K562 (cell line): ENCODE measurements around the gene SPINT2. TPM values are rescaled to one million over a fixed set of nuclear protein-coding genes. Genes with fewer than 3 reads are reported as not detected.

ENCODE experiments used
- ATF7 ChIP-seq: fragments of 450-650 bp; IDR thresholded peaks from 2 replicates; pipeline ENCODE4 v1.7.1; 2014; ENCODE audit warnings: mild to moderate bottlenecking, moderate library complexity
- CBFA2T2 ChIP-seq: fragments of 450-650 bp; conservative IDR thresholded peaks from 2 replicates; pipeline ENCODE4 v1.6.1; 2017; ENCODE audit warnings: mild to moderate bottlenecking
- CBFB ChIP-seq: sonication (generic); formaldehyde crosslinking; IDR thresholded peaks from 2 replicates; pipeline ENCODE4 v1.4.0; 2020; ENCODE audit warnings: mild to moderate bottlenecking, missing genetic modification reagents
- E2F1 ChIP-seq: sonication (generic); formaldehyde crosslinking; IDR thresholded peaks from 2 replicates; pipeline ENCODE4 v1.8.1; 2023; ENCODE audit warnings: mild to moderate bottlenecking, missing genetic modification reagents, moderate library complexity
- E2F5 ChIP-seq: sonication (generic); formaldehyde crosslinking; IDR thresholded peaks from 2 replicates; pipeline ENCODE4 v1.8.0; 2022; ENCODE audit warnings: mild to moderate bottlenecking, missing genetic modification reagents
- EZH2 ChIP-seq: IDR thresholded peaks from 2 replicates; pipeline ENCODE4 v1.6.1; 2012; ENCODE audit warnings: low read depth, mild to moderate bottlenecking, inconsistent platforms, low read length, borderline replicate concordance
- FOS ChIP-seq: IDR thresholded peaks from 3 replicates; pipeline ENCODE4 v1.6.1; 2011; ENCODE audit not compliant: insufficient read length; ENCODE audit errors: extremely low read depth
- KAT2B ChIP-seq: IDR thresholded peaks from one replicate; pipeline ENCODE4 v1.6.1; 2012; ENCODE audit warnings: low read depth, mild to moderate bottlenecking, control low read depth, inconsistent platforms, low read length, moderate library complexity
- KAT7 ChIP-seq: sonication (generic); formaldehyde crosslinking; IDR thresholded peaks from 2 replicates; pipeline ENCODE4 v1.8.0; 2022; ENCODE audit warnings: missing genetic modification reagents, mild to moderate bottlenecking, borderline replicate concordance
- NFE2 ChIP-seq: IDR thresholded peaks from 2 replicates; pipeline ENCODE4 v1.6.1; 2014; ENCODE audit warnings: antibody characterized with exemption, low read depth
- NFXL1 ChIP-seq: fragments of 450-650 bp; formaldehyde crosslinking; IDR thresholded peaks from 2 replicates; pipeline ENCODE4 v1.4.0; 2021; ENCODE audit warnings: mild to moderate bottlenecking
- NR2C1 ChIP-seq, 2 experiments: fragments of 450-650 bp; IDR thresholded peaks; 2 replicates each; pipeline ENCODE4 v1.6.1; 2017; ENCODE audit warnings: mild to moderate bottlenecking in 2 of 2, antibody characterized with exemption in 1 of 2, inconsistent platforms in 1 of 2, missing compliant biosample characterization in 1 of 2, missing genetic modification characterization in 1 of 2
- POLR2G ChIP-seq: fragments of 200-400 bp; formaldehyde crosslinking; IDR thresholded peaks from 2 replicates; pipeline ENCODE4 v1.6.1; 2017; ENCODE audit warnings: low read depth, mild to moderate bottlenecking, antibody characterized with exemption, low read length, moderate library complexity
- PURB ChIP-seq: sonication (generic); formaldehyde crosslinking; IDR thresholded peaks from 2 replicates; pipeline ENCODE4 v1.9.0; 2021; ENCODE audit warnings: low read depth, mild to moderate bottlenecking, missing genetic modification reagents
- RCOR1 ChIP-seq, 2 experiments: IDR thresholded peaks; 2 replicates each; pipeline ENCODE4 v1.6.1; 2012; ENCODE audit warnings: low read depth in 2 of 2, low read length in 2 of 2, borderline replicate concordance in 1 of 2, improper control_type of control experiment in 1 of 2
- RNF2 ChIP-seq: sonication (generic); IDR thresholded peaks from 2 replicates; pipeline ENCODE4 v1.6.1; 2016
- TBP ChIP-seq: optimal IDR thresholded peaks from 2 replicates; pipeline ENCODE3; 2011; ENCODE audit warnings: low read depth, low read length, improper control_type of control experiment
- TEAD2 ChIP-seq: fragments of 450-650 bp; IDR thresholded peaks from 2 replicates; pipeline ENCODE4 v1.6.1; 2016; ENCODE audit warnings: missing genetic modification characterization, control low read depth, missing compliant biosample characterization
- TSHZ1 ChIP-seq: fragments of 250-450 bp; sonication (Bioruptor Pico); IDR thresholded peaks from 2 replicates; pipeline ENCODE4 v1.4.0; 2020; ENCODE audit warnings: mild to moderate bottlenecking, moderate library complexity
- ZNF133 ChIP-seq: fragments of 250-450 bp; sonication (Bioruptor Pico); IDR thresholded peaks from 2 replicates; pipeline ENCODE4 v1.4.0; 2020; ENCODE audit warnings: mild to moderate bottlenecking
- polyA plus RNA-seq, 8 experiments: library from polyadenylated mRNA; depleted of rRNA in 4 of 8; stranded (reverse) in 5 of 8; unstranded in 3 of 8; fragments of >200 nt; fragmentation: Nextera tagmentation in 2 of 8; fragmentation: Illumina TruSeq in 1 of 8; extraction: Ambion mirVana in 2 of 8; extraction: Trizol in 1 of 8; gene quantifications; 2 replicates each; pipeline versions ENCODE4 v1.2.1 to v1.2.3, GENCODE V29; 2011 to 2014; ENCODE audit warnings: inconsistent platforms in 1 of 8, missing spikeins in 1 of 8
- total RNA-seq, 7 experiments: library from RNA; depleted of rRNA in 6 of 7; stranded (reverse); fragments of >200 nt in 6 of 7; fragmentation: Illumina TruSeq in 2 of 7; extraction: Trizol in 2 of 7; gene quantifications; 2 replicates each; pipeline versions ENCODE4 v1.2.1 to v1.2.3, GENCODE V29; 2011 to 2021; ENCODE audit warnings: low replicate concordance in 1 of 7
- TF ChIP-seq, protein P1 (sequence below): IDR thresholded peaks from 3 replicates; pipeline ENCODE4 v1.6.1; 2011; ENCODE audit warnings: borderline replicate concordance, mild to moderate bottlenecking; ENCODE audit not compliant: insufficient read length, insufficient read depth
- TF ChIP-seq, protein P2 (sequence below): sonication (generic); formaldehyde crosslinking; IDR thresholded peaks from 2 replicates; pipeline ENCODE4 v1.8.0; 2022; ENCODE audit warnings: missing genetic modification reagents, mild to moderate bottlenecking, borderline replicate concordance

The SPINT2 gene
- total and polyA plus RNA-seq, 9 of the 15 experiments (the other 6 are each of a cell fraction or from before 2014, with no cell fraction given) = 0.65 to 4.5 (median 3.4) TPM

GRCh38 chr19:38317104-38317612 lies 52.8 kb downstream of the SPINT2 start (continued):
- TF ChIP-seq TSHZ1 (CRISPR knock-in tag) (no peak), CBFA2T2 (peak; percentile 97), CBFB (no peak), TEAD2 (tag) (no peak), NFE2 (peak; percentile 52; the same call in 1 of the 2 replicates), ATF7 (peak; percentile 85; the same call in 1 of the 2 replicates), RCOR1 (IDR thresholded peaks at IDR 0.05; ENCODE audit: borderline replicate concordance in 1 of 2, low read depth in 2 of 2, low read length in 2 of 2) (peak in 1 of 2 experiments; percentile 97; a peak in 3 of 4 replicates), EZH2 (no peak), KAT2B (no peak), TBP (peak; percentile 44), NR2C1 (IDR thresholded peaks at IDR 0.05) (peak; percentile 67), NR2C1 (tag; IDR thresholded peaks at IDR 0.05) (peak; percentile 74; the same call in 1 of the 2 replicates), PURB (CRISPR knock-in tag) (no peak), RNF2 (peak; percentile 98), FOS (no peak), NFXL1 (CRISPR knock-in tag) (no peak), E2F1 (CRISPR knock-in tag) (no peak), E2F5 (CRISPR knock-in tag) (no peak), ZNF133 (CRISPR knock-in tag) (no peak), KAT7 (no peak), POLR2G (0 out of 2 replicates have a peak, but pooled peaks have one; percentile 34)
- TF ChIP-seq, protein P1, sequence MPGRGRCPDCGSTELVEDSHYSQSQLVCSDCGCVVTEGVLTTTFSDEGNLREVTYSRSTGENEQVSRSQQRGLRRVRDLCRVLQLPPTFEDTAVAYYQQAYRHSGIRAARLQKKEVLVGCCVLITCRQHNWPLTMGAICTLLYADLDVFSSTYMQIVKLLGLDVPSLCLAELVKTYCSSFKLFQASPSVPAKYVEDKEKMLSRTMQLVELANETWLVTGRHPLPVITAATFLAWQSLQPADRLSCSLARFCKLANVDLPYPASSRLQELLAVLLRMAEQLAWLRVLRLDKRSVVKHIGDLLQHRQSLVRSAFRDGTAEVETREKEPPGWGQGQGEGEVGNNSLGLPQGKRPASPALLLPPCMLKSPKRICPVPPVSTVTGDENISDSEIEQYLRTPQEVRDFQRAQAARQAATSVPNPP = no peak
- TF ChIP-seq, protein P2, sequence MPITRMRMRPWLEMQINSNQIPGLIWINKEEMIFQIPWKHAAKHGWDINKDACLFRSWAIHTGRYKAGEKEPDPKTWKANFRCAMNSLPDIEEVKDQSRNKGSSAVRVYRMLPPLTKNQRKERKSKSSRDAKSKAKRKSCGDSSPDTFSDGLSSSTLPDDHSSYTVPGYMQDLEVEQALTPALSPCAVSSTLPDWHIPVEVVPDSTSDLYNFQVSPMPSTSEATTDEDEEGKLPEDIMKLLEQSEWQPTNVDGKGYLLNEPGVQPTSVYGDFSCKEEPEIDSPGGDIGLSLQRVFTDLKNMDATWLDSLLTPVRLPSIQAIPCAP = no peak
